Neuronal stem cell (in vitro differentiated cells): ENCODE measurements around the gene UMAD1.

ENCODE experiments used
- DNase-seq: peaks from one replicate; pipeline ENCODE4 v3.0.0-alpha.2; 2013; ENCODE audit warnings: low spot score
- H2AFZ ChIP-seq: one replicate; pipeline ENCODE4 v1.6.1; 2013; ENCODE audit warnings: mild to moderate bottlenecking, low read length, inconsistent platforms
- H2AK5ac ChIP-seq: 2 replicates; pipeline ENCODE4 v1.6.1; 2013; ENCODE audit warnings: low read depth, mild to moderate bottlenecking, inconsistent platforms, low read length, moderate library complexity, mixed read lengths
- H2BK120ac ChIP-seq: 2 replicates; pipeline ENCODE4 v1.6.1; 2013; ENCODE audit warnings: low read depth, mild to moderate bottlenecking, inconsistent platforms, low read length, moderate library complexity, mixed read lengths
- H2BK12ac ChIP-seq: one replicate; pipeline ENCODE4 v1.6.1; 2013; ENCODE audit warnings: low read length, inconsistent platforms
- H2BK15ac ChIP-seq: 2 replicates; pipeline ENCODE4 v1.6.1; 2013; ENCODE audit warnings: mild to moderate bottlenecking, low read length, inconsistent platforms, mixed read lengths
- H2BK5ac ChIP-seq: one replicate; pipeline ENCODE4 v1.6.1; 2013; ENCODE audit warnings: inconsistent platforms, mild to moderate bottlenecking, low read length, moderate library complexity
- H3K14ac ChIP-seq: one replicate; pipeline ENCODE4 v1.6.1; 2013; ENCODE audit warnings: low read length, inconsistent platforms
- H3K18ac ChIP-seq: 2 replicates; pipeline ENCODE4 v1.6.1; 2013; ENCODE audit warnings: low read length, inconsistent platforms
- H3K23ac ChIP-seq: 2 replicates; pipeline ENCODE4 v1.6.1; 2013; ENCODE audit warnings: low read depth, mild to moderate bottlenecking, mixed read lengths, low read length, inconsistent platforms; ENCODE audit not compliant: poor library complexity
- H3K27ac ChIP-seq: replicated peaks from 3 replicates; pipeline ENCODE4 v1.5.1; 2013; ENCODE audit warnings: low read length, inconsistent platforms
- H3K27me3 ChIP-seq, 3 experiments: 2 replicates each; pipeline ENCODE4 v1.6.1; 2013; ENCODE audit warnings: low read length in 3 of 3, mild to moderate bottlenecking in 2 of 3, inconsistent platforms in 1 of 3, low read depth in 1 of 3, mixed read lengths in 1 of 3, moderate library complexity in 1 of 3; ENCODE audit not compliant: control insufficient read depth in 3 of 3, insufficient read depth in 3 of 3
- H3K36me3 ChIP-seq, 2 donors: replicated peaks in 1 of 2; 2 replicates each; pipeline ENCODE4 v1.6.1; 2013; ENCODE audit warnings: low read length in 2 of 2; ENCODE audit not compliant: control insufficient read depth in 2 of 2, insufficient read depth in 2 of 2
- H3K4ac ChIP-seq: 2 replicates; pipeline ENCODE4 v1.6.1; 2013; ENCODE audit warnings: inconsistent platforms, mild to moderate bottlenecking, low read length, moderate library complexity
- H3K4me1 ChIP-seq, 2 donors: 1 replicate in 1 of 2; 2 replicates in 1 of 2; pipeline ENCODE4 v1.6.1; 2013; ENCODE audit warnings: low read length in 2 of 2, low read depth in 1 of 2; ENCODE audit not compliant: control insufficient read depth in 2 of 2, insufficient read depth in 1 of 2
- H3K4me2 ChIP-seq: one replicate; pipeline ENCODE4 v1.6.1; 2013; ENCODE audit warnings: mild to moderate bottlenecking, low read length, inconsistent platforms; ENCODE audit not compliant: insufficient read depth, poor library complexity, severe bottlenecking
- H3K4me3 ChIP-seq, 2 donors: 2 replicates each; pipeline ENCODE4 v1.5.1; 2013; ENCODE audit warnings: low read length in 2 of 2, mild to moderate bottlenecking in 2 of 2, inconsistent platforms in 1 of 2, moderate library complexity in 1 of 2
- H3K79me1 ChIP-seq: one replicate; pipeline ENCODE4 v1.6.1; 2013; ENCODE audit warnings: low read depth, mild to moderate bottlenecking, inconsistent platforms, low read length, moderate library complexity
- H3K9ac ChIP-seq: one replicate; pipeline ENCODE4 v1.6.1; 2013; ENCODE audit warnings: mild to moderate bottlenecking, low read depth, low read length, inconsistent platforms; ENCODE audit not compliant: poor library complexity
- H3K9me3 ChIP-seq, 2 donors: replicated peaks in 1 of 2; 2 replicates each; pipeline versions ENCODE3 to v1.6.1; 2013; ENCODE audit warnings: low read length in 2 of 2, mild to moderate bottlenecking in 2 of 2, inconsistent platforms in 1 of 2, low read depth in 1 of 2, mixed read lengths in 1 of 2, moderate library complexity in 1 of 2; ENCODE audit not compliant: control insufficient read depth in 2 of 2, insufficient read depth in 1 of 2
- H4K8ac ChIP-seq: one replicate; pipeline ENCODE4 v1.6.1; 2013; ENCODE audit warnings: low read depth, mild to moderate bottlenecking, inconsistent platforms, low read length, moderate library complexity
- H4K91ac ChIP-seq: one replicate; pipeline ENCODE4 v1.6.1; 2013; ENCODE audit warnings: low read length, low read depth, mild to moderate bottlenecking, inconsistent platforms; ENCODE audit not compliant: poor library complexity
- WGBS, 2 donors: extraction: QIAGEN DNeasy Blood & Tissue Kit; methylation state at CpG; one replicate each; pipeline ENCODE4 v1.1.7; 2013; ENCODE audit warnings: missing lambda C conversion rate in 2 of 2, mixed read lengths in 1 of 2; ENCODE audit not compliant: insufficient read length in 2 of 2, insufficient replicate concordance in 1 of 2; ENCODE audit errors: extremely low coverage in 2 of 2; 5-methylcytosine and 5-hydroxymethylcytosine counted together

UMAD1 gene

DNA sequence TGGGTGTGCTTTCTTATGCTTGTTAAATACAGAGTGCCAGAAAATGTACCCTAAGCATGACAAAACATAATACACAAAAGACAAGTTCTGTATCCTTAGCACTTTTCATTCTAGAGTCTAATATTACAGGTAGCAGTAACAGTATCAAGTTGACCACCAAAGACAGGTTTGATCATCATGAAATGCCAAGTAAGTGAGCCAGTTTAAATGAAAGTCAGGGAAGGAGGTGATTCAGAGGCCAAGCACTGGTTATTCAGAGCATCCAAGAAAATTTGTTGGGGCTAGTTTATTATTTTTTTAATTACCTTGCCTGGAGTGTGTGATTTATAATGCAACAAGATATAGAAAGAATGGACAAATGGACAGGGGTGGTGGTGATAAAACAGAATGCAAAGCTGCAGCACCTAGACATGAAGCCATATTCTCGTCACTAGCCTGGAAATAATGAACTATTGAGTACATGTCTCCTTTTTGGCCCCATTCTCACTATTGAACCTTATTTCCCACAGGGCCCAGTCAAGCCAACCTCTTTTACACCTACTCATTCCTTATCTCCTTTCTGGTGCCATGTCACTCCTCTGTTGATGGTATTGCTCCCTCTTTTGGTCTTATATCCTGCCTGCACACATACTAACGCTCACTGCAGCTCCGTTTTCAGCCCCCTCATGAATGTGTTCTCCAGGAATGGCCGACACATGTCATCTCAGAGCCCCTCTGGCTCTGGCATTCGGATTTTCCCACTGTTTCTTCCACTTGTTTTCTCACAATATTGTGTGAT, 249.4 kb downstream of the UMAD1 start:
- Histone ChIP-seq H2BK12ac (no peak overlapping the region), H3K27ac (no peak overlapping the region), H3K9ac (no peak overlapping the region), H3K14ac (no peak overlapping the region), H3K79me1 (no peaks in the 10 kb centered on the region), H3K4me2 (no peak overlapping the region), H3K4me1 (peaks cover 2% of the 10 kb centered on the region in 2 donors), H3K27me3 (no peaks in the 10 kb centered on the region), H4K8ac (no peak overlapping the region), H2BK5ac (no peak overlapping the region), H2BK15ac (no peak overlapping the region), H2BK120ac (no peak overlapping the region), H3K4me3 (no peak overlapping the region), H2AK5ac (no peak overlapping the region), H4K91ac (no peak overlapping the region), H3K9me3 (no peaks in the 10 kb centered on the region), H2AFZ (no peak overlapping the region), H3K18ac (no peak overlapping the region), H3K4ac (no peak overlapping the region), H3K23ac (no peak overlapping the region), H3K36me3 (no peaks in the 10 kb centered on the region)
- no CpG with 5 or more reads among the region's 5 CpGs for WGBS, 2 donors
- no peak for DNase-seq

DNA sequence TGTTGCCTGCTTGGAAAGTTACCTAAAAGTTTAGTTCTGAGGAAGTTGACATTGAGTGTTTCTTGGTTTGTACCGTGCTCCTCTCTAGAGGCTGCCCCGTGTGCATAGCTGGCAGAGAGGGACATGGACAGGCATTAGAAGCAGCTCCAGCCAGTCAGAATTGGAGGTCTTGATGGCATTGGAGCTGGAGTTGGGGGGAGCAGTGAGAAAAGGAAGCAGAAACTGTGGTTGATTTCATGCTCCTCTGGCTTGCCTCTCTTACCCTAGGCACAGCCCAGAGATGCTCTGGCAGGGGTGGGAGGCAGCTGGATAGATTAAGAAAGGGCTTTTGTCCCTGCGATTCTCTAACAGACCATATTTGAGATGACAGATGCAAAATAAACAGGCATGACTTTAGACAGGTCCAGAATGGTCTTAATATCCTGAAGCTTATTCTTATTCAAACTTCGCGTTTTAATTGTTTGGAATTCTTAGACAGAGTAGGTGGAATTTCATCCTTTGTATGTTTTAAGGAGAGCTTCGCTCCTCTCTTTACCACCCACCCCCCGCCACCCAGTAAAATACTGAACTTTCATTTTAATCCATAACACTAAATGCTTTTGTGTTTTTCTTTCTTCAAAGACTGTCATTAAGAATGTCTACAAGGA, 254.6 kb downstream of the UMAD1 start:
- Histone ChIP-seq H3K4me3 (no peak overlapping the region), H3K23ac (no peak overlapping the region), H4K91ac (no peak overlapping the region), H2AK5ac (no peak overlapping the region), H3K27ac (peak overlapping the region; percentile 54), H2BK15ac (peak overlapping the region; percentile 19), H3K79me1 (no peaks in the 10 kb centered on the region), H3K14ac (peak overlapping the region; percentile 77), H3K4me1 (peaks cover 2 to 7% of the 10 kb centered on the region in 2 donors), H3K4ac (peak overlapping the region; percentile 67), H2BK5ac (no peak overlapping the region), H3K9me3 (no peaks in the 10 kb centered on the region), H2BK120ac (no peak overlapping the region), H4K8ac (no peak overlapping the region), H3K18ac (peak overlapping the region; percentile 66), H3K27me3 (no peaks in the 10 kb centered on the region), H2AFZ (peak overlapping the region; percentile 28), H3K4me2 (peak overlapping the region; percentile 3), H3K9ac (no peak overlapping the region), H3K36me3 (no peaks in the 10 kb centered on the region), H2BK12ac (peak overlapping the region; percentile 86)
- no CpG with 5 or more reads among the region's 7 CpGs for WGBS, 2 donors
- DNase-seq = no peak

DNA sequence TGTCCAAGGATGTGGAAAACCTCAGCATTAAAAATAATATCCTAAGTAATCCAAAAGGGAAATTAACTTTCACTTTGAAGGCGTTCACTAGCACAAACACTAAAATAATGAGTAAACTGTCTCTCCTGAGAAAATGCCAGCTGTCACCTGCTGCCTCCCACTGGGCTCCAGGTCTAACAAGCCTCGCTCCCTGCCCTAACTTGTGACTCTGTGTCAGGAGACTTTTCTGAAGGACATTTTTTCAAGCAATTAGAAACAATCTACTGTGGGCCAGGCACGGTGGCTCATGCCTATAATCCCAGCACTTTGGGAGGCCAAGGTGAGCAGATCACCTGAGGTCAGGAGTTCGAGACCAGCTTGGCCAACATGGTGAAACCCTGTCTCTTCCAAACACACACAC, 255.2 kb downstream of the UMAD1 start:
- H3K27me3 ChIP-seq = no peaks in the 10 kb centered on the region
- no peak overlapping the region for H3K23ac ChIP-seq
- H2AK5ac ChIP-seq = no peak overlapping the region
- WGBS, 2 donors = no CpG with 5 or more reads among the region's 4 CpGs
- no peaks in the 10 kb centered on the region for H3K9me3 ChIP-seq
- no peak overlapping the region for H2BK120ac ChIP-seq
- no peaks in the 10 kb centered on the region for H3K36me3 ChIP-seq
- H4K91ac ChIP-seq = no peak overlapping the region
- H3K27ac ChIP-seq = no peak overlapping the region
- H3K4me2 ChIP-seq = no peak overlapping the region
- H3K14ac ChIP-seq = no peak overlapping the region
- no peak for DNase-seq
- H3K9ac ChIP-seq = no peak overlapping the region
- no peak overlapping the region for H3K4ac ChIP-seq
- peaks cover 2 to 7% of the 10 kb centered on the region in 2 donors for H3K4me1 ChIP-seq
- H4K8ac ChIP-seq = no peak overlapping the region
- no peak overlapping the region for H3K18ac ChIP-seq
- H2BK15ac ChIP-seq = no peak overlapping the region
- no peak overlapping the region for H2BK12ac ChIP-seq
- H3K79me1 ChIP-seq = no peaks in the 10 kb centered on the region
- no peak overlapping the region for H2BK5ac ChIP-seq
- H2AFZ ChIP-seq = no peak overlapping the region
- no peak overlapping the region for H3K4me3 ChIP-seq

DNA sequence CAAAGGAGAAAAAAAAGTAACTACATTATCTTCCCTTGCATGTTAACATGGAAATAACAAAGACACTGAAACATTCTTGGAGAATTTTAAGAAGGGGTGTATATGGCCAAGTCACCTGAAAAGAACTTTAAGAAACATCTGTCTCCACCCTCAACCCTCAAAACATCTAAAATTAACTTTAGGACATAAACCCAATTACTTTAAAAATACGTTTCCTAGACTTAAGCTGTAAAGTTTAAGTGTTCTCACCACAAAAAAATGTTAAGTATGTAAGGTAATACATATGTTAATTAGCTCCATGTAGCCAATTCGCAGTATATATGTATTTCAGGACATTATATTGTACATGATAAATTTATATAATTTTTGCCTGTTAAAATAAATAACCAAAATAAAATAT, 257.0 kb downstream of the UMAD1 start:
- H2BK15ac ChIP-seq = no peak overlapping the region
- no peak overlapping the region for H2AK5ac ChIP-seq
- H3K4me2 ChIP-seq = no peak overlapping the region
- H4K8ac ChIP-seq = no peak overlapping the region
- DNase-seq = no peak
- H3K14ac ChIP-seq = no peak overlapping the region
- no peaks in the 10 kb centered on the region for H3K9me3 ChIP-seq
- no peaks in the 10 kb centered on the region for H3K27me3 ChIP-seq
- H3K18ac ChIP-seq = no peak overlapping the region
- H3K79me1 ChIP-seq = no peaks in the 10 kb centered on the region
- WGBS, 2 donors = 100% methylated on average over 1 of the region's 2 CpGs; no CpG with 5 or more reads in 1 of the 2 donors
- H4K91ac ChIP-seq = no peak overlapping the region
- H3K4me3 ChIP-seq = no peak overlapping the region
- no peak overlapping the region for H3K9ac ChIP-seq
- H3K27ac ChIP-seq = no peak overlapping the region
- H2BK5ac ChIP-seq = no peak overlapping the region
- H3K23ac ChIP-seq = no peak overlapping the region
- H3K36me3 ChIP-seq = no peaks in the 10 kb centered on the region
- H2AFZ ChIP-seq = no peak overlapping the region
- no peak overlapping the region for H2BK120ac ChIP-seq
- no peak overlapping the region for H2BK12ac ChIP-seq
- H3K4me1 ChIP-seq = peaks cover 3 to 7% of the 10 kb centered on the region in 2 donors
- no peak overlapping the region for H3K4ac ChIP-seq
